HG02943 (cell line): ENCODE results near the gene AQR.

Experiments
- ATAC-seq: cut with Tn5 transposase; IDR thresholded peaks from one replicate; pipeline ENCODE4 v1.9.1; 2021; ENCODE audit warnings: mild to moderate bottlenecking, low read depth, moderate library complexity; ENCODE audit not compliant: unreplicated experiment

Gene AQR

GRCh38 chr15:34883633-34884032, 85.9 kb downstream of the AQR start:
- ATAC-seq: no peak

- no peak for ATAC-seq
Measured at GRCh38 chr15:34883042-34883441, 86.5 kb downstream of the AQR start.

- ATAC-seq: no peak
Measured at GRCh38 chr15:34879107-34879506, 90.4 kb downstream of the AQR start.

- no peak for ATAC-seq
Measured at GRCh38 chr15:34876640-34877039, 92.9 kb downstream of the AQR start.

- ATAC-seq: no peak
Measured at GRCh38 chr15:34869110-34869509, 100.4 kb downstream of the AQR start.

- no peak for ATAC-seq
Measured at GRCh38 chr15:34865531-34865930, 104.0 kb downstream of the AQR start.

GRCh38 chr15:34861214-34861613, 108.3 kb downstream of the AQR start:
- ATAC-seq: no peak

GRCh38 chr15:34855893-34856292, 113.6 kb downstream of the AQR start:
- no peak for ATAC-seq

GRCh38 chr15:34855413-34855812, 114.1 kb downstream of the AQR start:
- no peak for ATAC-seq

GRCh38 chr15:34854232-34854631, 115.3 kb downstream of the AQR start:
- no peak for ATAC-seq

- ATAC-seq: no peak
Measured at GRCh38 chr15:34853001-34853758, 116.4 kb downstream of the AQR start.

GRCh38 chr15:34851751-34852150, 117.8 kb downstream of the AQR start:
- ATAC-seq: no peak

- ATAC-seq: no peak
Measured at GRCh38 chr15:34851007-34851406, 118.5 kb downstream of the AQR start.

- no peak for ATAC-seq
Measured at GRCh38 chr15:34850121-34850520, 119.4 kb downstream of the AQR start.

- no peak for ATAC-seq
Measured at GRCh38 chr15:34849364-34849959, 120.1 kb downstream of the AQR start.

GRCh38 chr15:34847598-34847997, 121.9 kb downstream of the AQR start:
- ATAC-seq: no peak

GRCh38 chr15:34841262-34841725, 128.2 kb downstream of the AQR start:
- no peak for ATAC-seq

GRCh38 chr15:34838282-34838681, 131.3 kb downstream of the AQR start:
- no peak for ATAC-seq

- ATAC-seq: no peak
Measured at GRCh38 chr15:34837246-34838016, 132.1 kb downstream of the AQR start.

GRCh38 chr15:34828145-34828911, 141.2 kb downstream of the AQR start:
- ATAC-seq: no peak

- no peak for ATAC-seq
Measured at GRCh38 chr15:34821831-34822230, 147.7 kb downstream of the AQR start.
